GM18508 (cell line): ENCODE measurements around the gene MAGI1.

Experiments
- ATAC-seq: cut with Tn5 transposase; IDR thresholded peaks from one replicate; pipeline ENCODE4 v1.9.1; 2021; ENCODE audit warnings: moderate number of reproducible peaks; ENCODE audit not compliant: insufficient read depth, unreplicated experiment

The MAGI1 gene

GRCh38 chr3:66017084-66017483 is 21.6 kb downstream of the MAGI1 start:
- ATAC-seq: no peak

- no peak for ATAC-seq
These were observed 22.9 kb downstream of the MAGI1 start for GRCh38 chr3:66015841-66016240.

- ATAC-seq: no peak
These were observed 24.1 kb downstream of the MAGI1 start for GRCh38 chr3:66014651-66015050.

- no peak for ATAC-seq
These were observed 24.7 kb downstream of the MAGI1 start for GRCh38 chr3:66014056-66014455.

DNA sequence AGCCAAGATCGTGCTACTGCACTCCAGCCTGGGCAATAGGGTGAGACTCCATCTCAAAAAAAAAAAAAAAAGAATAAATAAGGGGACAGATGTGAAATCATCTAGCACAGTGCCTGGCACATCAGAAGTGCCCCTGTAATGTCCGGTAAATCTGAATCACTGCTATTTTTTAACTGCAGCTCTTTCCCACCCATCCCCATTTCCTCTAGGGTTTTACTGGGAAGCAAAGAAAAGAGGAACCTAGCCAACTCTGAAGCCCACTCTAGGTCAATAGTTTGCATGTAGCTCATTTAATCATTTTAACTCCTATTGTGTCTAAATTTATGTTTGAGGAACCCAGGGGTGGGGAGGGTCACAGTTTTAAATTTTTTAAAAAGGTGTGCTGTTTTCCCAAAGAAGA is 26.0 kb downstream of the MAGI1 start:
- ATAC-seq: no peak

- no peak for ATAC-seq
These were observed 27.7 kb downstream of the MAGI1 start for GRCh38 chr3:66010739-66011655.

- ATAC-seq: no peak
These were observed 28.4 kb downstream of the MAGI1 start for GRCh38 chr3:66010348-66010738.

GRCh38 chr3:66004244-66004643 is 34.5 kb downstream of the MAGI1 start:
- ATAC-seq: no peak

GRCh38 chr3:66001626-66002025 is 37.1 kb downstream of the MAGI1 start:
- no peak for ATAC-seq

GRCh38 chr3:66000506-66000905 is 38.2 kb downstream of the MAGI1 start:
- no peak for ATAC-seq

GRCh38 chr3:65999606-66000005 is 39.1 kb downstream of the MAGI1 start:
- no peak for ATAC-seq

- ATAC-seq: no peak
These were observed 42.1 kb downstream of the MAGI1 start for GRCh38 chr3:65996589-65996988.

DNA sequence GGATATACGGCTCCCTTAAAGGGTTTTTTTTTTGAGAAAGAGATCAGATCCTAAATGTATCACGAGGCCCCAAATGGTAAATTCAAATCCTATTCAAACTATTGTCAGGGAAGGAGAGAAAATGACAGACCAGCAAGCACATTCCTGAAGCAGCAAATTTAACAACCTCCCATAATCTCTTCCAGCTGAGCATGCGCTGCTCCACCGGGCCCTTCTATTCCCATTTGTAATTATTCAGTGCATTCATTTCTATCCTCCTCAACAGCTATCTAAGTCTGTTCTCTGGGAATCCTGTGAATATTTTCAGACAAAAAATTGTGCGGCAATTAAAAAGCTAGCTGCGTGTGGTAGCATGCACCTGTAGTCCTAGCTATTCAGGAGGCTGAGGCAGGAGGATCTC is 43.2 kb downstream of the MAGI1 start:
- ATAC-seq: no peak

DNA sequence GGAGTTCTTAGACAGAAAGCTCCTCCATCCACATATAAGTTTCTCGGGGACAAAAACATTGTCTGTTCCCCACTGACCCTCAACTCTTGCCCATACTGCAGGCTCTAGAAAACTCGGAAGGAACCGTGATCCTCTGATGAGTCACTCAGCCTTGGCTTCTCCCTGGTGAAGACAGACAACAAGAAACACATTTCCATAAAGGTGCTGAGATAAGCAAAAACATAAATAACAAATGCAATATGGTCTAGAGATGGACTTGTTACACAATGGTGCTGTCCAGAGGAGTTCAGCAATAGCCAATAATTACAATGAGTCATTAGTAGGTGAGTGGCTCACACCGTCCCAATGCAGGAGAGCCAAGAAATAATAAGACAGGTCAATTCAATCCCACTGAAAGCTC is 43.7 kb downstream of the MAGI1 start:
- ATAC-seq: no peak

- no peak for ATAC-seq
These were observed 45.4 kb downstream of the MAGI1 start for GRCh38 chr3:65993134-65993900.

DNA sequence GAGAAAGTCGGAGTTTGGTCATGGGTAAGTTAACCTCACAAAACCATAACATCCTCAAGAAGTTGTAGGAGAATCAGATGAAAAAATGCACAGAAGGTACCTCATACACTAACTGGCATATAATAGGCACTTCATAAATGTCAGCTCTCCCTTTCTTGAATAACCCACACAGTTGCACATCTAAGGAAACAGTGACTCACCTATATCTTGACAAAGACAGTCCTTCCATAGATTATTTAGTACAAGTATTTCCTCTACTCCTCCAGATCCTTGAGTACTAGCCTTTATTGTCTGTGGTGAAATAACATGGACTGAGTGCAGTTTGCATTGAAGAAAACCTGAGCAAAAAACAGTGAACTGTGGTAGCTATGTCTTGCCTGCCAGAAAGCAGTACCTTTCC is 46.6 kb downstream of the MAGI1 start:
- no peak for ATAC-seq

GRCh38 chr3:65988411-65989180 is 50.1 kb downstream of the MAGI1 start:
- no peak for ATAC-seq

- ATAC-seq: no peak
These were observed 52.4 kb downstream of the MAGI1 start for GRCh38 chr3:65986285-65986684.

DNA sequence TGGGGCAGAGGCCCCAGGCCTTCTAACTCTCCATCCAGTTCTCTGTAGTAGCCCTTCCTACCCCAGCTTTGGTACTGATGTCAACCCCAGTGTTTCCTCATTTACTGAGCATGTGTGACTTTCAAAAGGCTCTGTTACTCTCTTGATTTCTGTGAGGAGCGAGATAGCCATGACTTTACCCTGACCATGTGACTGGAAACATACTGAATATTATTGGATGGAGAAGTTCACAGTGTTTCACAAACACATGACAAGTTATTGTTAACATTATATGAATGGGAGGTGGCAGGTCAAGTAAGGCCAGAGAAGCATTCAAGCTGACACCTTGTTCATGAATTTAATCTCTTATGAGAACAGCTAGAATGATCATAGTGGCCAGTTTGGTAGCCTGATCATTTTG is 53.7 kb downstream of the MAGI1 start:
- ATAC-seq: no peak

DNA sequence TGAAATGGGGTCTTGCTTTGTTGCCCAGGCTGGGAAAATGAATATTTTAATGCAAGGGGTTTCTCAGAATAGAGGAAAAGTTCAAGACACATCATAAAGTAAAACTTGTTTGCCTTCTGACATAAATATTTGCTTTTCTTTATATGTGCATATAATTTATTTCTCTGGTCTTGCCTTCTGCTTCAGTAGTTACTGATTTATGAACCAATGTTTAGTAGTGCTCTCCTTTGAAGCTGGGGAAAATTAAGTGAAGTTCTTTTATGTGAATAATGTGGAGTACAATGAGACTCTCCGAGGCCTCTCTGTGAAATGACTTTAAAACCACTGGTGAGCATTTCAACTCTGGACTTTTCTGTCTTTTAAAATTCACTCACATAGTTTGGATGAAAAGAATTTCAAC is 55.6 kb downstream of the MAGI1 start:
- ATAC-seq: no peak

GRCh38 chr3:65979731-65980130 is 59.0 kb downstream of the MAGI1 start:
- ATAC-seq: no peak
